ENCODE measurements around the gene AUTS2.

AUTS2 gene

DNA sequence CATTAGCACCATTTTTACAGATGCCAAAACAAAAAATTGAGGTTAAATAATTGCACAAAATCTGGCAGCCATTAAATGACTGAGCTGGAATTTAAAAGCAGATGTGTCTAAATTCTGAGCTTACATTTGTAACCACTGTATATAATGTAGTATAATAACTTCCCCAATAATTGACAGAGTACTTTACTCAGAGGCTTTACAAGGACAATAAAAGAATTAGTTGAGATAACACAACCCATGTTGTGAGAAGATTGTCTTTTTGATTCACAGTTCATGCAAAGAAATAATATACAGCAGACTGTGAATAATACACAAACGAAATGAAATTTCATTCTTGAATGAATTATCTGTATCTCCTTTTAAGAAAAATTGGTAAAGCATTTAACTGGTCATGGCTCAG, 417.1 kb downstream of the AUTS2 start:
- no peak for DNase-seq

DNA sequence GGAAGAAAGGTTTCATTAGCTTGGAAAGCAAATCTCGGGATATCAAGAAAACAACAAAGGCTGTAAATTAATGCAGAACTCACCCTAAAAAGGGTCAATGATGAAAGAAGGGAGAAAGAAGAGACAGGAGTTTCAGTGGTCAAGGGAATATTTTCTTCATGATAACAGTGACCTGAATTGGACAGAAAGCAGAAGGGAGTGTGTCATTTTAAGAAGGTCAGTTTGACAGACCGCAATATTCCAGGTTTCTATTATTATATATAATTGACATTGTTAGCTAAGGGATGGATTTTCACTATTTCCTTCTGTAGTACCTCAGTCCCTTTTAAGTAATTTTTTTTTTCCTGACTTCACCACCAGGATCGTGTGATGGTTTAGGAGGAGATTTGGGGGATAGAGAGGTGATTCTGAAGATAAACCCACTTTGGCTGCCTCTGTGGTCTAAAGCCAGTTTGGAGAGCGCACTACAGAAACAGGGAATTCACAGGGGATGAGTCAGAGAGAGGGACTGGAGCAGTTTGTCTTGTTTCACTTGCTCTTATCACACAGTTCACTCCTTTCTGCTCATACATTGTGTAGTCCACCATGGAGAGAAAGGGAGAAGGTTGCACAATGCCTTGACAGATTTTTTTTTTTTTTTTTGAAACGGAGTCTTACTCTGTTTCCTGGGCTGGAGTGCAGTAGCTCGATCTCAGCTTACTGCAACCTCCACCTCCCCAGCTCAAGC, 417.9 kb downstream of the AUTS2 start:
- DNase-seq: no peak

DNA sequence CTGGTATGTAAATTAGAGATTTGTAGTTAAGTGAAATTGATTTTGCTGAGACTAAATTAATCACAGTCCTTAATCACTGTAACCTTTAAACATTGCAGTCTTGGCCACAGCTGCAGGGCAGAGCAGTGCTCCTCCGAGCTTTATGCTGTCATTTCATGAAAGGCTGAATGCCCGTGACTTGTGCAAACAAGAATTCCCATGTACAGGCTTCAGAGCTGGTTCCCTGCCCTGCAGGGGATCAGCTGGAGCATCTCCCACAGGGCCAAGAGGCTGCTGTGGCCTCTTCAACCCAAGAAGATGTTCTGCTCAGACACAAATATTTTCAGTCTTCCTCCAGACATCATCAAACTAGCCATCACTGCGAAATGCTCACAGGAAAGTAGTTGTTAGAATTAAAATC, 419.1 kb downstream of the AUTS2 start:
- no peak for DNase-seq

DNA sequence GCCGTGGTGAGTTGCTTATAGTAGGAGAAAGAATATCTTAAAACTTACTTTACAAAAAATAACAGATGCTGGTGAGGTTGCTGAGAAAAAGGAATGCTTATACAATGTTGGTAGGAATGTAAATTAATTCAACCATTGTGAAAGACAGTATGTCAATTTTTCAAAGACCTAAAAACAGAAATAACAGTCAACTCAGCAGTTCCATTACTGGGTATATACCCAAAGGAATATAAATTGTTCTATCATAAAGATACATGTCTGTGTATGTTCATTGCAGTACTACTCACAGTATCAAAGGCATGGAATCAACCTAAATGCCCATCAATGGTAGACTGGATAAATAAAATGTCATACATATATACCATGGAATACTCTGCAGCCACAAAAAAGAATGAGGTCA, 420.4 kb downstream of the AUTS2 start:
- DNase-seq: no peak

DNA sequence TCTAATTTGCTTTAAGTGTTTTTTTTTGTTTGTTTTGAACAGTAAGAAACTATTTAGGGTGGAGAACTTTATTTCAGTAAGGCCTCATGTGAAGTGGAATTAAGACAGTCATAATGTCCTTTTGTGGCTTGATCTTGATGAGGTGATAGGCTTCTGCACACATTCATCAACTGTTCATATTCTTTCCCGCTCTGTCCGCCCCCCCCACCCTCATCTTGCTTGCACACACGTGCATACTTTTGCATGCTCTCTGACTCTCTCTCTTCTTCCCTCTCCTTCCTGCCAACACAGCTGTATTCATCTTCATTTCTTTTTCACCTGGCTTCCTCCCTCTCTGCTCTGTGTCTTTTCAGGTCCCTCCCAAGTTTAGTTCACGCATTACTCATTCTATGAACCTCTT, 429.6 kb downstream of the AUTS2 start:
- no peak for DNase-seq

DNA sequence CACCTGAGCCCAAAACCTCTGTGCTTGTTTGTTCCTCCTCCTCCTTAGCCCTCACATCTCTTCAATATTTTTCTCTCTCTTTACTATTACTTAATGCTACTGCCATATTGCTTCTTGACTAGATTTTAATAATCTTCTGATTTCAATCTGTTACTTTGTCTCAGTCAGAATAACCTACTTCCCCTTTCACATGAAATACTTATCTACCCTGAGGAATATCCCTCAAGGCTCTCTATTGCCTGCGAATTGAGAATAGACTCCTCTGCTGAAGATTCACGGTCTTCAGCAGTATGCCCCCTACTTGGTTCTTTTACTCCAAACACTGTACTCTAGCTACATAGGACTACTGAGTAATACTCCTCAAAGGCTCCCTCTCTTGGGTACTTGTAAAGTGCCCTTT, 430.3 kb downstream of the AUTS2 start:
- no peak for DNase-seq

DNA sequence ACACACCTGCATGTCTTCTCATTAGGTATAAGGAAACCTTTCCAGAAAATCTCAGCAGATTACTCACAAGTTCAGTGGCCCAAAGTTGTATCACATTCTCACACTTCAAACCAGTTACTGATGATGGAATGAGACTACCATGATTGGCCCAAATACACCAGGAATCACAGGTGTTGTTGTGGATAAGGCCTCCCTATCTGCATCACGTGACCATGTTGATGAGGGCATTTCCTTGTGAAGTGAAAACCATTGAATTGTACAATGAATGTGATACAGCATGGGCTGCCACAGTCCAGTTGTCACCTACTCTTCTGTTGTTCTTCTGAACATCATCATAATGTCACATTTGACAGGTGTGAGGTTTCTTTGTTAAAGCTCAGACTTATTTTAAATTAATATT, 431.7 kb downstream of the AUTS2 start:
- DNase-seq: no peak

DNA sequence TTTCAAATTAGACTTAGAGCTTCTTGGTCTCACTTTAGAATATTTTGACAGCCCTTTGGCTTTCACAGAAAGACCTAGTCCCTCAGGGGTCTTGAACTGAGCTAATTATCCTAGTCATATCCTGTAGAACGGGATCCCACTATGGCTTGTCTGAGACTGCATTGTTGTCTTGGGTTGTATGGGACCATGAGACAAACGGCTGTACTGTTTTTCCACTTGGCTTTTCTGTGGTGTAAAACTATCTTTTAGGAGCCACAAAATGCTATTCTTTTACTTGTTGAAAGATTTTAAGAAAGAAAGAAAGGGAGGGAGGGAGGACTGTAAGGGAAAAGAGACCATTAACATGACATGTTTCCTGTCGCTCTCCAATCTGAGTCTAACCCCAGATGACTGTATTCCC, 432.5 kb downstream of the AUTS2 start:
- no peak for DNase-seq

DNA sequence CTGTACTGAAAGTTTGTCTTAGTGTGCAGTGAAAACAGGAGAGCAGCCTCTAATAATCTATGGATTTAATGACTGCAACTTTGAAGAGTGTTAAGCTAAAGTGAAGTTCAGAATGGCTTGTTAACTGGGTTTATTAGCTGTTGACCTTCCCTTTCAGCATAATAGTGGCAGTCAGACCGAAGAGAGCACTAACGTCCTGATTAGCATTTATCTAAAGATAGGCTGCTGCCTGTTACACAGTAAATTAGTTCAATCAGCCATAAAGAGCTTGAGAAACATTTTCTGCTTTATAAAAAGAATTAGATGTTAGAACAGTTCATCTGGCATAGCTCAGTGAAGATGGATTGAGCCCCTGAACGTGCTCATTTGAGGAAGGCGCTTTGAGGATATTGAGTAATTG, 433.0 kb downstream of the AUTS2 start:
- DNase-seq: no peak

DNA sequence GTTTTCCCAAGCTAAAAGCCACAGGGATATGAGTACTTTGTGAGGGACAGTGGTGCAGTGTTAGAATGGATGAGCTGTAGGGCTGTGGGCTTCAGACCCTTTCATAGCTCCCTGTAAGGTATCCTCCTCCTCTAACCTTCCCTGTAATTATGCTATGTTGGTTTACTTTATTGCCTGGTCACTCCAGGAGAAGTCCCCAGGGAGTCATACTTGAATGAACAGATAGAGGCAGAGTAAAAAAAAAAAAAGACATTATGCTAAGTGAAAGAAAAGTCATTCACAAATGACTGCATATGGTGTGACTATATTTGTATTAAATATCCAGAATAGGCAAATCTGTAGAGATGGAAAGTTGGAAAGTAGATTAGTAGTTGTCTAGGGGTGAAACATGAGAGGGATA, 434.4 kb downstream of the AUTS2 start:
- no peak for DNase-seq

DNA sequence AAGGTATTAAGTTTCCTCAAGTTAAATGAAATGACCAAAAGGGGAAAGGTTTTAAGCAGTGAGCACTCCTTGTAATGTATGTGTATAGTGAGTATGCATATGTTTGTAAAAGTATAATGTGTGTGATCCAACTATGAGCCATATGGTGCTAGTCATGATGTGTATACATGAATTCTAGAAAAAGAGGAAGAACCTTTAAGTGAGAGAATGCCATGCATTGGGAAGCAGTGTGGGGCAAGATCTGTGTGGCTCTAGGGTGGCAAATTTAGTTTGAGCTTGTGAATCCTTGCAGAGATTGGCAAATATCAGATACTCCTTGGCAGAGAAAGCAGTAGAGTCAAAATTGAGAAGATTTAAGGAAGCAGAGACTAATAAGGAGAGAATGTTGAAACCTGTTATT, 435.0 kb downstream of the AUTS2 start:
- DNase-seq: no peak

DNA sequence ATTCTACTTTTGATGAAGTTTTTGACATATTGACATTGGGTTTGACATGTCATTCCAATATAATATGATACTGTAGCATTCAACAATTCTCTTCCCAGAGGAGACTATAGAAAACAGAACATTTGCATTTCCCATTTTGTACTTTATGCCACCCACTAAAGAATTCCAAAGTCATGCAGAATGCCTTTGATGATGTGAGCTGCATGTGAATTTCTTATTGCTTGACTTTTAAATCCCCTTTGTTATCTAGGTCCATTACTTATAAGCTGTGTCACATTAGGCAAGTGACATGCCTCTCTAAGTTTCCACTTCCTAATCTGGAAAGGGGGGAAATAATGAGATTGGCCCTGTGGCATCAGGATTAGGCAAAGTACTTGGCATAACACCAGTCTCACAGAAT, 436.7 kb downstream of the AUTS2 start:
- DNase-seq: no peak

DNA sequence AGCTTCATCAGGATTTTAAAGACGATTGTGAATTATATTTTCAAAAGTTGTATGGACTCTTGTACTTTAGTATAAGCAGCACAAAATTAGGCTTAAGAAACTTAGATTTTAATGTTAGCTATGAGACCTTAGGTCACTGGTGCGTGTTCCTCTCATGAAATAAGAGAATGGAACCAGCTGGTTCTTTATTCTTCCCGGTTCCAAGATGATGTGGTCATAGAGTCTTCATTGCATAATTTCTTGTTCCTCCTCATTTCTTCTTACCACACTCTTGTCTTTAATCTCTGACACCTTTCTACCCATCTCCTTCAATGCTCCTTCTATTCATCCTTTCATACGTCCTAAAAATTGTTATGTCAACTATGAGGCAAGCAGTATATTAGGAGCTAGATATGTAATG, 437.2 kb downstream of the AUTS2 start:
- DNase-seq: no peak

DNA sequence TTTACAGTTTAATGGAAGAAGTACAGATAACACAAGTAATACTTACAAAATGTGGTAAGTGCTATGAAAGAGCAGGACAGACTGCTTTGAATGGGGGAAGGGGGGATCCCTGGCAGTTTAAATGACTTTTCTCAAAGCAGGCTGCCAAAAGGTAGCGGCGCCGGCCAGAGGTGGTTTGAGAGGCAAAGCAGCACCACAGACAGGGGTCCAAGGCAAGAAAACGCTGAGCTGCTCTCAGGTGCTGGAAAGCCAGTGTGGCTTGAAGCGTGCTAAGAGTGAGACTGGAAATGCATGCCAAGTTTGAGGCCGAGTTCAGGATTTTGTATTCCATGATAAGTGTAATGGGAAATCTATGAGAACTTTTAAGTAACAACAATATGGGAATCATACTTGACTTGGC, 437.7 kb downstream of the AUTS2 start:
- DNase-seq: no peak

DNA sequence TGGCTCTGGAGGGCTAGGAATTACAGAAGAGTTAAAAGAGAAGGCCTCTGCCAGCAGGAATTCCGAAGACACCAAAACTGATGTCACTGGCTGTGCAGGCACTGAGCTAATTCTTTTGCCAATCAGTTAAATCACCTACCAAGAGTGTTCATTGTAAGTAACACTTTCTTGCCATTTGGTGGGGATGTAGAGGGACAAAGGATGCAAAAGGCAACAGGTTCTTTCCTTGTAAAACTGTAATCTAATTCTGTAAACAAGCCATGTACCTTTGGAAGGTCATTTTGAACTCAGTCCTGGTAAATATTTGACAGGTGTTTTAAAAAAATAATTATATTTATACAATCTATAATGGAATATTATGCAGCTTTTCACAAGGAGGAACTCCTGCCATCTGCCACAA, 438.4 kb downstream of the AUTS2 start:
- no peak for DNase-seq

DNA sequence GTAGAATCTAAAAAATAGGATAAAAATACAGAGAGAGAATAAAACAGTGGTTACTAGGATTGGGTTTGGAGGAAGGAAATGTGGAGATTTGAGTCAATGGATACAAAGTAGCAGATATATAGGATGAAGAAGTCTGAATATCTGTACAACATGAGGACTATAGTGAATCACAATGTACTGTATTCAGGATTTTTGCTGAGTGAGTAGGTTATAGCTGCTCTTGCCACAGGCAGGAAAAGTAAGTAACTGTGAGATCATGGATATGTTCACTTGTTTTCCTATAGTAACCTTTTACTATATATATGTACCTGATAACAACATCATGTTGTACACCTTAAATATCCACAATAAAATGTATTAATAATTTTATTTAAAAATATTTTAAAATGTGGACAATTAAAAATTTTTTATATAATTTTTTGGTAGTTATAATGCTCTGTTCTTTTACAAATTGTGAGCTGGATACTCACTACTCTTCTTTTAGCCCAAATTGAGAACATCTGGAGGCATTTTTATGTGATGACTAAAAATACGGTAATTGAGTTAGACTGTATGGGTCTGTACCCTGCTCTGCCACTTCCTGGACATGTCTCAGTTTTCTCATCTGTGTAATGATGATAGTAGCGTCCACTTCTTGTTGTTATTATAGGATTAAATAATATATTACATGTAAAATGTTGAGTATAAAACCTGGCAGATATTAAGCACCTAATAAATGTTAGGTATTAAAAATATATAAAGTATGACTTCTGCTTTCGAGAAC, 439.1 kb downstream of the AUTS2 start:
- DNase-seq: no peak

DNA sequence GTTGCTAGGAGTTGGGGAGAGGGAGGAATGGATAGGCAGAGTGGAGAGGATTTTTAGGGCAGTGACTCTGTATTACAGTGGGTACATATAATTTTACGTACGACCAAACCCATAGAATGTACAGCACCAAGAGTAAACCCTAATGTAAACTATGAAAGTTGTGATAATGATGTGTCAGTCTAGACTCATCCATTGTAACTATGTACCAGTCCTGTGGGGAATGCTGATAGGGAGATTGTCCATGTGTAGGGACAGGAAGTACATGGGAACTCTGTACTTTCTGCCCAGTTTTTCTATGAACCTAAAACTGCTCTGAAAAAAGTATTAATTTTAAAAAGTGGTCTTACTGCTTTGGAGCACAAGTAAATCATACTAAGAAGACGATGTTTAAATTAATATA, 441.8 kb downstream of the AUTS2 start:
- DNase-seq: no peak

DNA sequence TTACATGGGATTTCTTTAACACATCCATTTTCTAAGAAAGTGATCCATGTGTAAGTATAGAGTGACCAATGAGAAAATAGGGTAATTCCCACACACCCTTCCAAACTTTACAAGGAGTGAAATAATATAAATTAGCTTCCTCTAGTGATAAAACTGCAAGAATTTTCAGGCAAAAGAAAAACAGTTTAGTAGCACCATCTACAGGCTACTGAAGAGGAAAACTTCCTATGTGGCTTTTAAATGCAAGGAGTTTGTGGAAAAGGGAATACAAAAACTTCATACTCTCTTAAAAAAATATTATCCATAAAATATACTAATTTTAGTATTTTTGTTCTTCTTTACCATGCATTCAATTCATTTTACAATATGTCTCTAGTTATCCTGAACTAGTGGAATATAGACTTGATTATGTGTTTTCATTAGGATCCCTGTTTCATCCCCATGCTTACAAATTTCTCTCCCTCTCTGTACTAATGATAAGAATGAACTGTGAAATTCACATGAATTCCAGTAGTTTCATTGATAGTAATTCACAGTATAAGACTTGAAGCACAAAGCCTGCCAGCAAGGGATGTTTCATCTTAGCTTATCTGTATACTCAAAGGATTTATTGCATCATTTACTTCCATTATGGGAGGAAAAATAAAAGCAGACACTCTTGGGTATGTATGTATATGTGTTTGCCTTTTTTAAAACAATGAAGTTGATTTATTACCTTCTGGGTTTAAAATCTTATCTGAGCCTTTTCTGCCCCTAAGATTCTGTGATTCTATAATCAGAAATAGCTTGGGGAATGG, 442.9 kb downstream of the AUTS2 start:
- DNase-seq: peak; percentile 38

DNA sequence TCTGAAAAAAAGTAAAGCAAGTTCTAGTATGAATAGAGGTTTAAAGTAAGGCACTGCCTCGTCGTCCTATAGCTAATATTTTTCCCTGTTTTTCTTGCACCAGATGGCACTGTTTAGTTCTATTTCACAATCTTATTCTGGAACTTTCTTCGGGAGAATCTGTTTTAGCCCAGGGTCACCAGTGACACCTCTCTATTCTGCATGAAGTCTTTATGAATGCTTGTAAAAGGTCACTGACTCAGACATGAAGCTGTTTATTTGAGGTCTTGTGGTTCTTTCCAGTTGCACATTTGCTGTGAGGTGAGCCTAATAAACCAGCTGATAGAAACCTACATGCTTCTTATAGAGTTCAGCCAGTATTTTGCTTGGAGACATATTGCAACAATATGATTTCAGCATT, 444.3 kb downstream of the AUTS2 start:
- no peak for DNase-seq

DNA sequence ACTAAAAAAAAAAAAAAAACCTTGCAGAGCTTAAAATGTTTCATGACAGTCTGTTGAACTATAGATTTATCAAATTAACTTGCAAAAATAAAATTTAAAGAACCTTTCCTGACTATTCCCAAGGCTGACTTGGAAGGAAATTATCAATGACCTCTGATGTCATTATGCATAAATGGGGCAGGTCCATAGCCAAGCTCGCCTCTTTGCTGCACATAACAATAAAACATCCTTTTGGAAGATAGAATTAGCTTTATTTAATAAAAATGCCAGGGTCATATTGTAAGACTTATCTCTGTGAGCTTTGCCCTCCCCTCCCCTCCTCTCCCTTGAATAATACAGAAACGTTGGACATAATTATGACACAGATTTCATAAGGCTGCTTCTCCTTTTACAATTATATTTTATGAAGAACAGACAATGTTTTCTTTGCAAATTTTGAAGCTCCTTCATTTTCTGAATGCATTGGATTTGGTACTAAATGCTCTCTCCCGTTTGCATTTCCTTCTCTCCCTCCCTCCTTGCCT, 444.8 kb downstream of the AUTS2 start:
- no peak for DNase-seq

DNA sequence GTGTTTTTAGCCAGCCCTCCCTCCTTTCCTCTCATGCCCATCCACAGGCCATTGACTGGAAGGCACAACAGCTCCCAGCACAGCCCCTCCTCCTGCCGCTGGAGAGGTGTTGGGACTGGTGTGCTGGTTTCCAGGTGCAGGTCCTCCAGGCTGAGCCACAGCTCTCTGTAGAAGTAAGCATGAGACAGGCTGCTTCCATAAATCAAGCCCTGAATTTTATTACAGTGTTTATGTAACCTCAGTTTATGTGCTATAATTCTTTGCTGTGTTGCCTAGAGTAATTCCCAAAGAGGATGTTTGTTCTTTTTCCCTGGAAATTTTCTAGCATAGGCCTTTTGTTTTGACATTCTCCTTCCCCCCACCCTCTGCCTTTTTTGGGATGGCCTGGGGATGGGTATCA, 445.8 kb downstream of the AUTS2 start:
- DNase-seq: no peak

DNA sequence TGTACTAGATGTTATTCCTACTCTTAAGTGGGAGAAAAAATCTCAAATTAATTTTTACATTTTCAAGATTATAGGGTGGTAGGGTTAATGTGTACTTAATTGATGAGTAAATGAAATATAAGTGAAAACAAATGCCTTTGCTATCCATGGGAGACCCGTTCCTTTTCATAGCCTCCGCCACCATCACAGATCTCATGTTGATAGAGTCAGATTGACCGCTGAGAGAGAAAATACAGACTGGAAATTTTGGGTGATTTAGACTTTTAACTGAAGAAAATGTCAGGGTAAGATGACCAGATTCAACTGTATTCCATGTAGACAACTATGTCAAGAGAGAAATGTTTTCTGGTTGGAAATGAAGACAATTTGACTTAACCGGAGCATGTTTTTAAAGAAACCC, 446.2 kb downstream of the AUTS2 start:
- DNase-seq: no peak

DNA sequence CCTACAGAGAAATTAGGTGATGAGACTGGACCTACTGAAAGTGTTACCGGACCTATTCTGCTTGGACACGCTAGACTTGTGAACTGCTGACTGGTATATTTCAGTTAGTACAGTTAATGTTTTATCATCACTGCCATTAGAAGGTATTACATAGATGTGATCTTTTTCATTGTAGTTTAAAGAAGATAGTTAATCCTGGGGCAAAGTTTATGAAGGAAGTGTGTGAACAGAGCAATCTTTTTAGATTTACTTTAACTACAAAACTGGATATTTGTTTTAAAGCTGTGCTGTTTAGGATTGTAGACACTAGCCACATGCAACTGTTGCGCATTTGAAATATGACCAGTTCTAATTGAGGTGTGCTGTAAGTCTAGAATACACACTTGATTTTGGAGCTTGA, 446.7 kb downstream of the AUTS2 start:
- no peak for DNase-seq

DNA sequence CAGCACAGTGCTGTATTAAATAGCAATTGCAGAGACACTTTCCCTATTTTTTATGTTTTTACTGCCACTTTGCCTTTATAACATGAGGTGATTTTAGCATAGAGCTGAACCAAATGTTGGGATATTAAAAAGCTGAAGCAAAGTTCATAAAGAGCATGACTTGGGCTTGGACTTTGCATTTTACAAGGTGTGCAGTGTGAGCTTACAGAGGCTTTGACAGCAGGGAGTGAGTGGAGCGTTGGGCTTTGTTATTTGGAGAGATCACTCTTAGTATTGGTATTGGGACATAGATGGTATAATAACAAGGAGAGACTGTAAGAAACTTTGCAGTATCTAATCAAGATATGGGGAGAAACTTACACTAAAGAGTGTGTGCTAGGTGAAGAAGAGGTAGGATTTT, 449.1 kb downstream of the AUTS2 start:
- no peak for DNase-seq

All from hematopoietic multipotent progenitor cell treated with erythropoietin and hydrocortisone succinate and interleukin-3 and kit ligand, for 6 days (in vitro differentiated cells).